ENCODE results near the gene TGFB2.

Gene TGFB2

DNA sequence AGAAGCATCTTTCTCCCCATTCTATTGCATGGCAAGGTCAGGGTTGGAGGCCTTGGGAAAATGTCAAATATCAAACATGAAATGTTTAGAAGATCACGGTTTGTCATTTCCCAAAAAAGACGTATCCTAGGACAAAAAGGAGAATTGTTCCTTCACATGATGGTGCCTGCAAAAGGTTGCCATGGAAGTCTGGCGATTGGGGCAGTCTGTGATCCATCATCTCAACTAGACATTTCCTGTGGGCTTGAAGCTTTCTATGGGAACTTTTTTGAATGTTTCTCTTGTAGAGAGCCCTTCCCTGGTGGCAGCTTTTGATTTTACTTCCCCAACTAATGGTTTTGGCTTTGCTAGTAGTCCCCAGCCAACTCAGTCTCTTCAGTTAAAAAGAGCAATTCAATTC is 106.3 kb downstream of the TGFB2 start:
- no peak overlapping the region for H3K23ac ChIP-seq (ENCODE audit: low read length)
- H3K36me3 ChIP-seq (ENCODE audit: control insufficient read depth in 1 of 2, insufficient read depth in 2 of 2, low read length in 2 of 2), result no peaks in the 10 kb centered on the region
- no peak overlapping the region for H4K91ac ChIP-seq (ENCODE audit: low read depth, low read length)
- H2AFZ ChIP-seq (ENCODE audit: insufficient read depth, low read length, poor library complexity), result no peak overlapping the region
- H3K4me1 ChIP-seq (ENCODE audit: control insufficient read depth in 1 of 2, insufficient read depth in 2 of 2, low read length in 2 of 2), result peaks cover 0 to 14% of the 10 kb centered on the region in 2 experiments
- H3K14ac ChIP-seq (ENCODE audit: low read length), result no peak overlapping the region
- no peak overlapping the region for H2AK5ac ChIP-seq (ENCODE audit: low read length)
- WGBS (ENCODE audit: extremely low coverage, insufficient coverage, insufficient read length), result no CpG with 5 or more reads among the region's 3 CpGs
- no peak overlapping the region for H2BK12ac ChIP-seq (ENCODE audit: low read length)
- H3K9me3 ChIP-seq (ENCODE audit: insufficient read depth, low read depth, low read length), result no peaks in the 10 kb centered on the region
- no peak overlapping the region for H4K12ac ChIP-seq (ENCODE audit: low read depth, low read length)
- no peak overlapping the region for H3K18ac ChIP-seq (ENCODE audit: low read length)
- no peak overlapping the region for H3K9ac ChIP-seq (ENCODE audit: low read length)
- peak overlapping the region; percentile 20 for H3K27ac ChIP-seq (ENCODE audit: low read depth, low read length)
- H3K79me2 ChIP-seq (ENCODE audit: control insufficient read depth, insufficient read depth, low read length, poor library complexity), result no peaks in the 10 kb centered on the region
- no peak overlapping the region for H2BK120ac ChIP-seq (ENCODE audit: insufficient read depth, low read length, poor library complexity)
- H2BK5ac ChIP-seq (ENCODE audit: low read depth, low read length, poor library complexity), result no peak overlapping the region
- no peak overlapping the region for H3K4ac ChIP-seq (ENCODE audit: low read depth, low read length)
- DNase-seq, result no peak
- H4K8ac ChIP-seq (ENCODE audit: low read depth, low read length), result no peak overlapping the region
- H3K27me3 ChIP-seq (ENCODE audit: insufficient read depth, low read length), result no peaks in the 10 kb centered on the region
- H3K79me1 ChIP-seq (ENCODE audit: low read length), result peaks cover 1% of the 10 kb centered on the region
- H3K4me3 ChIP-seq (ENCODE audit: low read depth, low read length), result no peak overlapping the region
- H3K4me2 ChIP-seq (ENCODE audit: low read length), result no peak overlapping the region

- Histone ChIP-seq H3K36me3 (ENCODE audit: control insufficient read depth in 1 of 2, insufficient read depth in 2 of 2, low read length in 2 of 2) (no peaks in the 10 kb centered on the region), H3K4me1 (ENCODE audit: control insufficient read depth in 1 of 2, insufficient read depth in 2 of 2, low read length in 2 of 2) (peaks cover 2 to 19% of the 10 kb centered on the region in 2 experiments), H3K9me3 (ENCODE audit: insufficient read depth, low read depth, low read length) (no peaks in the 10 kb centered on the region), H3K14ac (ENCODE audit: low read length) (no peak overlapping the region), H3K27me3 (ENCODE audit: insufficient read depth, low read length) (no peaks in the 10 kb centered on the region), H2BK120ac (ENCODE audit: insufficient read depth, low read length, poor library complexity) (no peak overlapping the region), H3K4me2 (ENCODE audit: low read length) (no peak overlapping the region), H3K4ac (ENCODE audit: low read depth, low read length) (no peak overlapping the region), H2BK5ac (ENCODE audit: low read depth, low read length, poor library complexity) (no peak overlapping the region), H4K8ac (ENCODE audit: low read depth, low read length) (no peak overlapping the region), H3K4me3 (ENCODE audit: low read depth, low read length) (no peak overlapping the region), H4K12ac (ENCODE audit: low read depth, low read length) (no peak overlapping the region), H4K91ac (ENCODE audit: low read depth, low read length) (no peak overlapping the region), H3K23ac (ENCODE audit: low read length) (no peak overlapping the region), H2AK5ac (ENCODE audit: low read length) (no peak overlapping the region), H3K9ac (ENCODE audit: low read length) (no peak overlapping the region), H3K79me2 (ENCODE audit: control insufficient read depth, insufficient read depth, low read length, poor library complexity) (no peaks in the 10 kb centered on the region), H2AFZ (ENCODE audit: insufficient read depth, low read length, poor library complexity) (no peak overlapping the region), H3K18ac (ENCODE audit: low read length) (no peak overlapping the region), H3K79me1 (ENCODE audit: low read length) (peaks cover 5% of the 10 kb centered on the region), H3K27ac (ENCODE audit: low read depth, low read length) (no peak overlapping the region), H2BK12ac (ENCODE audit: low read length) (no peak overlapping the region)
- no CpG with 5 or more reads among the region's 2 CpGs for WGBS (ENCODE audit: extremely low coverage, insufficient coverage, insufficient read length)
- no peak for DNase-seq
These were observed 109.7 kb downstream of the TGFB2 start for GRCh38 chr1:218454700-218455282.

DNA sequence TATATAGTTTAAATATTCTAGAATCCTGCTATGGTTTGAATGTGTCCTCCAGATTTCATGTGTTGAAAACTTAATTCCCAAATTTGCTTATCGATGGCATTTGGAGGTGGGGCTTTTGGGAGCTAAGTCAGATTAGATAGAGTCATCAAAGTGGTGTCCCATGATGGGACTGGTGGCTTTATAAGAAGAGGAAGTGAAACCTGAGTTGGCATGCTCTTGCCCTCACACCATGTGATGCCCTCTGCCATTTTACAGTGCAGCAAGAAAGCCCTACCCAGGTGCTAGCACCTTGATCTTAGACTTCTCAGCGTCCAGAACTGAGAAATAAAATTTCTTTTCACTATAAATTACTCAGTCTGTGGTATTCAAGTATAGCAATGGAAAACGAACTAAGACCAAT is 111.3 kb downstream of the TGFB2 start:
- H2BK5ac ChIP-seq (ENCODE audit: low read depth, low read length, poor library complexity), result no peak overlapping the region
- H3K4me1 ChIP-seq (ENCODE audit: control insufficient read depth in 1 of 2, insufficient read depth in 2 of 2, low read length in 2 of 2), result peaks cover 2 to 22% of the 10 kb centered on the region in 2 experiments
- no peak for DNase-seq
- no peak overlapping the region for H3K4ac ChIP-seq (ENCODE audit: low read depth, low read length)
- no peak overlapping the region for H3K18ac ChIP-seq (ENCODE audit: low read length)
- H3K79me1 ChIP-seq (ENCODE audit: low read length), result peaks cover 8% of the 10 kb centered on the region
- no peak overlapping the region for H2AK5ac ChIP-seq (ENCODE audit: low read length)
- no peak overlapping the region for H3K14ac ChIP-seq (ENCODE audit: low read length)
- H3K4me2 ChIP-seq (ENCODE audit: low read length), result no peak overlapping the region
- H3K9ac ChIP-seq (ENCODE audit: low read length), result no peak overlapping the region
- H3K36me3 ChIP-seq (ENCODE audit: control insufficient read depth in 1 of 2, insufficient read depth in 2 of 2, low read length in 2 of 2), result no peaks in the 10 kb centered on the region
- H4K8ac ChIP-seq (ENCODE audit: low read depth, low read length), result no peak overlapping the region
- H2AFZ ChIP-seq (ENCODE audit: insufficient read depth, low read length, poor library complexity), result no peak overlapping the region
- no peak overlapping the region for H4K91ac ChIP-seq (ENCODE audit: low read depth, low read length)
- no peak overlapping the region for H3K23ac ChIP-seq (ENCODE audit: low read length)
- no peaks in the 10 kb centered on the region for H3K27me3 ChIP-seq (ENCODE audit: insufficient read depth, low read length)
- H2BK120ac ChIP-seq (ENCODE audit: insufficient read depth, low read length, poor library complexity), result peak overlapping the region; percentile 46
- H2BK12ac ChIP-seq (ENCODE audit: low read length), result peak overlapping the region; percentile 77
- H4K12ac ChIP-seq (ENCODE audit: low read depth, low read length), result no peak overlapping the region
- H3K9me3 ChIP-seq (ENCODE audit: insufficient read depth, low read depth, low read length), result no peaks in the 10 kb centered on the region
- H3K79me2 ChIP-seq (ENCODE audit: control insufficient read depth, insufficient read depth, low read length, poor library complexity), result no peaks in the 10 kb centered on the region
- WGBS (ENCODE audit: extremely low coverage, insufficient coverage, insufficient read length), result no CpG with 5 or more reads among the region's 3 CpGs
- no peak overlapping the region for H3K4me3 ChIP-seq (ENCODE audit: low read depth, low read length)
- no peak overlapping the region for H3K27ac ChIP-seq (ENCODE audit: low read depth, low read length)

GRCh38 chr1:218459450-218459849 is 114.3 kb downstream of the TGFB2 start:
- no CpG with 5 or more reads among the region's 8 CpGs for WGBS (ENCODE audit: extremely low coverage, insufficient coverage, insufficient read length)

More at GRCh38 chr1:218459450-218459849, 114.3 kb downstream of the TGFB2 start:
- H3K79me2 ChIP-seq (ENCODE audit: control insufficient read depth, insufficient read depth, low read length, poor library complexity), result no peaks in the 10 kb centered on the region
- no peak overlapping the region for H3K14ac ChIP-seq (ENCODE audit: low read length)
- H3K4ac ChIP-seq (ENCODE audit: low read depth, low read length), result peak overlapping the region; percentile 39
- H4K91ac ChIP-seq (ENCODE audit: low read depth, low read length), result peak overlapping the region; percentile 84
- H3K27me3 ChIP-seq (ENCODE audit: insufficient read depth, low read length), result no peaks in the 10 kb centered on the region
- no peaks in the 10 kb centered on the region for H3K36me3 ChIP-seq (ENCODE audit: control insufficient read depth in 1 of 2, insufficient read depth in 2 of 2, low read length in 2 of 2)
- H2BK12ac ChIP-seq (ENCODE audit: low read length), result peak overlapping the region; percentile 46
- no peak overlapping the region for H3K9ac ChIP-seq (ENCODE audit: low read length)
- no peak overlapping the region for H4K12ac ChIP-seq (ENCODE audit: low read depth, low read length)
- peak overlapping the region; percentile 67 for H2AK5ac ChIP-seq (ENCODE audit: low read length)
- peak overlapping the region; percentile 71 for H3K27ac ChIP-seq (ENCODE audit: low read depth, low read length)
- peak overlapping the region; percentile 50 for H4K8ac ChIP-seq (ENCODE audit: low read depth, low read length)
- H2AFZ ChIP-seq (ENCODE audit: insufficient read depth, low read length, poor library complexity), result no peak overlapping the region
- no peak overlapping the region for H3K4me3 ChIP-seq (ENCODE audit: low read depth, low read length)
- H3K9me3 ChIP-seq (ENCODE audit: insufficient read depth, low read depth, low read length), result no peaks in the 10 kb centered on the region
- peaks cover 2 to 15% of the 10 kb centered on the region in 2 experiments for H3K4me1 ChIP-seq (ENCODE audit: control insufficient read depth in 1 of 2, insufficient read depth in 2 of 2, low read length in 2 of 2)
- H3K4me2 ChIP-seq (ENCODE audit: low read length), result peak overlapping the region; percentile 49
- DNase-seq, result no peak
- H2BK120ac ChIP-seq (ENCODE audit: insufficient read depth, low read length, poor library complexity), result peak overlapping the region; percentile 78
- H3K23ac ChIP-seq (ENCODE audit: low read length), result no peak overlapping the region
- no peak overlapping the region for H3K18ac ChIP-seq (ENCODE audit: low read length)
- peaks cover 10% of the 10 kb centered on the region for H3K79me1 ChIP-seq (ENCODE audit: low read length)
- H2BK5ac ChIP-seq (ENCODE audit: low read depth, low read length, poor library complexity), result peak overlapping the region; percentile 54

All from trophoblast cell (in vitro differentiated cells and primary cell).